Activated CD8-positive, alpha-beta memory T cell treated with anti-CD3 and anti-CD28 coated beads, Interleukin-2, amount 50 U/mL, for 24 hours (primary cell): ENCODE data around the gene OR6C4.
"Not testable (repeated sequence)": the region's sequence is repeated elsewhere in the genome, so short reads cannot be mapped to it uniquely, and the experiment has no call there.

Source experiments
- DNase-seq: peaks from one replicate; pipeline ENCODE4 v3.0.0-alpha.2; 2020; ENCODE audit errors: extremely low read depth

OR6C4 gene

DNA sequence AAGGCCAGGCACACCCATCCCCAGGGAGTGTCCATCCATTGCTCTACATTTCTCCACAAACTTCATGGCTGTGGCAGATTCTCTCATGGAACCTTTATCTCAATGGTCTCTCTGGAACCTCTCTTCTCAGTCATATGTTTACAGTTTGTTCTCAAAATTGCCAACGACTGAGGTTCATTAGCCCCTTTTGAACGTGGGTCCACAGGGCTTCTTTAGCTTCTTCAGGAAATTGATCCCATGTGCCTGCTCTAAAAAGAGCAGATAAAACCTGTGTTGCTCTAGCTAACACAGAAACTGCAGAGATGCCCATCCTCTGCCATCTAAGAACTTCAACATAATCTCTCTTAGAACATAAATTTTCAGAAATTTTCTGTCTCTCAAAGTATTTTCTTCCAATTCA is at the start of gene OR6C4:
TSS of gene OR6C4 (plus strand) at position 301 of the 400 bp plus-strand sequence. CDS start 1,625 bp downstream, outside the sequence.
- no peak for DNase-seq

DNA sequence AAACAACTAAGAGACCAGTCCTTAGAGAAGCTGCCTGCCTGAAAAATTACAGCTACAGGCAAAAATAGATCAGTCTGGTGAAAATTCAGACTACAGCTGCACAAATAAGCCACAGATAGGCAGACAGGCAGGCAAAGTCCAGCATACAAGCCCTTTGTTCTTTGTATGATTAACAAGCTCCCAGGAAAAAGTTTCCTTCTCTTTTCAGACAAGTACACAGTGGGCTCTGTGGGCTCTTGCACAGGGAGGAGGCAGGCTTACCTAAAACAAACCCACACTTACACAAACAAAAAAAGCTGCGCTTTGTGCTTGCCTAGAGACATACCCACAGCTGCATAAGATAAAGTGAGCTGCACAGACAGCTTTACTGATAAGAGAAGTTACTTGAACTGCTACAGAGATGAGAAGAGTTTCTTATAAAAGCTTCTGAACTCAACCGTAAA is 49.6 kb upstream of the OR6C4 start:
- no peak for DNase-seq

DNA sequence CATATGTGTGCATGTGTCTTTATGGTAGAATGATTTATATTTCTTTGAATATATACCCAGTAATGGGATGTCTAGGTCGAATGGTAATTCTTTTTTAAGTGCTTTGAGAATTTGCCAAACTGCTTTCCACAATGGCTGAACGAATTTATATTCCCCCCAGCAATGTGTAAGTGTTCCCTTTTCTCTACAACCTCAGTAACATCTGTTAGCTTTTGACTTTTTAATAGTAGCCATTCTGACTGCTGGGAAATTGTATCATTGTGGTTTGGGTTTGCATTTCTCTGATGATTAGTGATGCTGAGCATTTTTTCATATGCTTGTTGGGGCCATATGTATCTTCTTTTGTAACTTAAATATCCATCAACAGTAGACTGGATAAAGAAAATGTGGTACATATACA is 47.8 kb upstream of the OR6C4 start:
- DNase-seq: no peak

DNA sequence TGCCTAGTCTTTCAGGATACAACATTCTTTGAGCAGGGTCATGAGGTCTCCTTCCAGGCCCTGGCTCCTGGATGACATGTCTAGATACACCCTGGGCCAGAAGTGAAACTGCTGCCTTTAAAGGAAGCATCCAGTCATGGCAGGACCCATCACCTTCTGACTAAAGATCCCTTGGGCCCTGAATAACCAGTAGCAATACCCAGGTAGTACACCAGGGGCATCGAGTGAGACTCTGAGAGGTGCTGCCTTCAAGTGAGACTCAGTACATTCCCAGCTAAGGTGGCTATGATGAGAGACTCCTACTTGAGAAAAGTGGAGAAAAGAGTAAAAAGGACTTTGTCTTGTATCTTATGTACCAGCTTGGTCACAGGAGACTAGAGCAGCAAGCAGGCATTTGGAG is 33.7 kb upstream of the OR6C4 start:
- DNase-seq: no peak

DNA sequence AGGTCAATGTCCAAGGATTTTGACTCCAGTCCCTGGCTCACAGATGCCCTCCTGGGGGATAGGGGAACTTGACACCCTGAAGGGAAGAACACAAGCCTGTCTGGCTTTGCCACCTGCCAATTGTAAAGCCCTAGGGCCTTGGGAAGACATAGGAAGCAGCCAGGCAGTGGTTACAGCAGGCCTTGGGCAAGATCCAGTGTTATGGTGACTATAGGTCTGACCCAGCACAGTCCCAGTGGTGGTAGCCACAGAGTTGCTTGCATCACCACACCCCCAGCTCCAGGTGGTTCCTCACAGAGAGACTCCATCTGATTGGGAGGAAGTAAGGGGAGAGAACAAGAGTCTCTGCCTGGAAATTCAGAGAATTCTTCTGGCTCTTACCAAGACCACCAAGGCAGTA is 33.0 kb upstream of the OR6C4 start:
- no peak for DNase-seq

DNA sequence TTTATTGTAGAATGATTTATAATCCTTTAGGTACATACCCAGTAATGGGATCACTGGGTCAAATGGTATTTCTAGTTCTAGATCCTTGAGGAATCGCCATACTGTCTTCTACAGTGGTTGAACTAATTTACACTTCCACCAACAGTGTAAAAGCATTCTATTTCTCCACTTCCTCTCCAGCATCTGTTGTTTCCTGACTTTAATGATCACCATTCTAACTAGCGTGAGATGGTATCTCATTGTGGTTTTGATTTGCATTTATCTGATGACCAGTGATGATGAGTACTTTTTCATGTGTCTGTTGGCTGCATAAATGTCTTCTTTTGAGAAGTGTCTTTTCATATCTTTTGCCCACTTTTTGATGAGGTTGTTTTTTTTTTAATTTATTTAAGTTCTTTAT is 1.2 kb upstream of the OR6C4 start:
- not testable (repeated sequence) for DNase-seq

DNA sequence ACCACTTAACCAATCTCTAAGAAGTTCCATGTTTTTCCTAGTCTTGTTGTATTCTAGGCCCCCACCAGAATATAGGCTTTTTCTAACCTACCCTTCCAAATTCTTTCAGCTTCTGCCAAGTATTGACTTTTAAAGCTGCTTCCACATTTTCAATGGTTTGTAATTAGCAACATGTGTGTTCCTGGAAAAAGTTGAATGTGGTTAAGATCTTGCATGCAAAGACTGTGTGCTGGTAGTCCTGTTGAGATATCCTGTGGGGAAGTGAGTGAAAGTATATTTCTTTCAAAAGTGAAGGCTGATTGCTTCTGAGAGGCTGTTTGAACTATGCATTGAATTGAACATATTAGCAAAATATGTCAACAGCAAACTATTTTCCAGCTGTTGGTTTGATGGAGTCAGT is 646 bp upstream of the OR6C4 start:
- DNase-seq: no peak

DNA sequence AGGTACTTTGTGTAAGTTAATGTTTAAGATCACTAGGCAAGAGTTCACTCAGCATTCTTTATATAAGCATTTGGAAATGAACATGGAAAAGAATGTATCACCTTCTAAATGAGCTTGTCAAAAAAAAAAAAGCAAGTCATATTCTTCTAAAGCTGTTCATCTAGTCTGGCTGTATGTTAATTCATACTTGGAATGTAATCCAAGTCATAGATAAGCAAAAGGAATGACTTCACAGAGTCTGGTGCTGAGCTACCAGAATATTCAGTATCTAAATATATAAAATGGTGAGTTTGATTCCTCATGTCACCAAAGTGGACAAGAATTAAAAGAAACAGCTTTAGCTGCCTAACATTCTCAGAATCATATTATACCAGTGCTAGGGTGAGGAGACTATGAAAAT is 4.9 kb downstream of the OR6C4 start:
- DNase-seq: no peak

DNA sequence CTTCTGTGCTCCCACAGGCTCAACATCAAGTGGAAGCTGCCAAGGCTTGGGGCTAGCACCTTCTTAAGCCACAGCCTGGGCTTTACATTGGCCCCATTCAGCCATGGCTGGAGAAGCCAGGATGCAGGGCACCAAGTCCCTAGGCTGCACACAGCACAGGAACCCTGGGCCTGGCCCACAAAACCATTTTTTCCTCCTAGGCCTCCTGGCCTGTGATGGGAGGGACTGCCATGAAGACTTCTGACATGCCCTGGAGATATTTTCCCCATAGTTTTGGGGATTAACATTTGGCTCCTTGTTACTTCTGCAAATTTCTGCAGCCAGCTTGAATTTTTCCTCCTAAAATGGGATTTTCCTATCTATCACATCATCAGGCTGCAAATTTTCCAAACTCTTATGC is 20.7 kb downstream of the OR6C4 start:
- not testable (repeated sequence) for DNase-seq

DNA sequence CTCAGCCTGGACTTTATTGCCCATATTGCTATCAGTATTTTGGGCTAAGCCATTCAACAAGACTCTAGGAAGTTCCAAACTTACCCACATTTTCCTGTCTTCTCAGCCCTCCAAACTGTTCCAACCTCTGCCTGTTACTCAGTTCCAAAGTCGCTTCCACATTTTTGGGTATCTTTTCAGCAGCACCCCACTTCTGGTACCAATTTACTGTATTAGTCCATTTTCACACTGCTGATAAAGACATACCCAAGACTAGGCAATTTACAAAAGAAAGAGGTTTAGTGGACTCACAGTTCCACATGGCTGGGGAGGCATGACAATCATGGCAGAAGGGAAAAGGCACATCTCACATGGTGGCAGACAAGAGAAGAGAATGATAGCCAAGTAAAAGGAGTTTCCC is 21.3 kb downstream of the OR6C4 start:
- not testable (repeated sequence) for DNase-seq

DNA sequence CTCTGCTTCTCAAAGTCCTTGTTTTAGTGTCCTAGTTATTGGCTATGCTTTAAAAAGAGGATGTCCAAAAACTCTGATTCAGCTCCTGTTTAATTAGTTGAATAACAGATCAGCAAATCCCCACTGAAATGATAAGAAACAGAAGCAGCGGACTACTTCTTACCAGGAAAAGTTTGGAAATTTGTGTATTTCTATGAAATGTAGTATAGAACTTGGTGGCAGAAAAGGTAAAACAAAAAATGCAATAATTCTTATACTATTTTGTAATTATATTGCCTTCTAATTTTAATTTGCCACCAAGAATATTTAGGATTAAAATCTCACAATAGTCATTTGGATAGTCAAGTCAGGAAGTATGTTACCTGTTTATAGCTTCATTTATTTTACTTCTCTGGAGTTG is 22.8 kb downstream of the OR6C4 start, which contains the start of gene OR2AP1:
TSS of gene OR2AP1 (plus strand) at position 301 of the 400 bp plus-strand sequence. CDS start 1,947 bp downstream, outside the sequence.
- DNase-seq: no peak

DNA sequence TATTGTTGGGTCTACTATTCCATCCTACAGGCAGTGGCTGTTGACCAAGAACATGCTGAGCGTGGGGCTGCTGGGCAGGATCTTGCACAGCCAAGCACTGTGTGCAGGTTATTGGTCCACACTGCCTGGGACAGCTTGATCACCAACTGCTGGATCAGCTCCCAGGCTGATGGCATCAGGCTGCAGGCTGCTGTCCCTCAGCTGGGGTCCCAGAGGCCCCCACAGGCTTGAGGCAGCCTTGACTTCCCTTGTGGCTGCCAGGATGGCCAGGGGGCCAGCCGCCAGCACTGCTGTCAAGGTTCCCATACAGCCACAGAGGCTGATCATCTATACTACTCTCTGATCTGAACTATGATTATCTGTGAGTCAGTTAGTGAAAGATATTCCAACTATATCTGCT is 32.7 kb downstream of the OR6C4 start:
- no peak for DNase-seq

DNA sequence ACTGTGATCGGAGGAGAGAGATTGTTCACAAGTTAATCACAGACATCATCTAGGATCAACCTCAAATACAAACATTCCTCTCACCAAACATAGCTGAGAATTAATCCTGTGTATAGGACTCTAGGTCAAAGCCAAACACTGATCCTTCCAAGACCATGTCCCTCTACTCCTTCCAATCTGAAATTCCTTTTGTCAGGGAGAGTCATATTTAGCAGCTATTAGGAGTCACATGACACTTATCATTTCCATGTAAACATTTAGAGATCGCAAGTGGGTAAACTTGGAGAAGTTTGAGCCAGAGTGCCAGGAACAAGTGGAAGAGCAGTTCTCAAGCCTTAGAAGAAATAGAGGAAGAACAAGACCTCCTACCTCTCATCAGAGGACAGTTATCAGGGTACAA is 36.4 kb downstream of the OR6C4 start:
- DNase-seq: no peak

DNA sequence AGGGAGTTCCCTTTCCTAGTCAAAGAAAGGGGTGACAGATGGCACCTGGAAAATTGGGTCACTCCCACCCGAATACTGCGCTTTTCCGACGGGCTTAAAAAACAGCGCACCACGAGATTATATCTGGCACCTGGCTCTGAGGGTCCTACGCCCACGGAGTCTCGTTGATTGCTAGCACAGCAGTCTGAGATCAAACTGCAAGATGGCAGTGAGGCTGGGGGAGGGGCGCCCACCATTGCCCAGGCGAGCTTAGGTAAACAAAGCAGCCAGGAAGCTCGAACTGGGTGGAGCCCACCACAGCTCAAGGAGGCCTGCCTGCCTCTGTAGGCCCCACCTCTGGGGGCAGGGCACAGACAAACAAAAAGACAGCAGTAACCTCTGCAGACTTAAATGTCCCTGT is 40.8 kb downstream of the OR6C4 start:
- DNase-seq: not testable (repeated sequence)
